Astrocyte of the spinal cord (primary cell): ENCODE data around the gene RBM7.

ENCODE experiments used
- DNase-seq: peaks from one replicate; pipeline ENCODE4 v3.0.0; 2011; ENCODE audit warnings: low read depth, low spot score
- H3K4me3 ChIP-seq: 2 replicates; pipeline ENCODE4 v1.5.1; 2011; ENCODE audit warnings: low read depth, mild to moderate bottlenecking, low read length, moderate library complexity
- in situ Hi-C: cut with HindIII; loops from 2 replicates; pipeline ENCODE4 v1.10.0; 2017; ENCODE audit warnings: low sequenced_read_pairs
- TF ChIP-seq, protein P1 (sequence below): IDR thresholded peaks from 2 replicates; pipeline ENCODE4 v1.5.1; 2012; ENCODE audit warnings: low read depth, mild to moderate bottlenecking, low read length, inconsistent platforms

RBM7 gene, protein sequence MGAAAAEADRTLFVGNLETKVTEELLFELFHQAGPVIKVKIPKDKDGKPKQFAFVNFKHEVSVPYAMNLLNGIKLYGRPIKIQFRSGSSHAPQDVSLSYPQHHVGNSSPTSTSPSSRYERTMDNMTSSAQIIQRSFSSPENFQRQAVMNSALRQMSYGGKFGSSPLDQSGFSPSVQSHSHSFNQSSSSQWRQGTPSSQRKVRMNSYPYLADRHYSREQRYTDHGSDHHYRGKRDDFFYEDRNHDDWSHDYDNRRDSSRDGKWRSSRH

DNA sequence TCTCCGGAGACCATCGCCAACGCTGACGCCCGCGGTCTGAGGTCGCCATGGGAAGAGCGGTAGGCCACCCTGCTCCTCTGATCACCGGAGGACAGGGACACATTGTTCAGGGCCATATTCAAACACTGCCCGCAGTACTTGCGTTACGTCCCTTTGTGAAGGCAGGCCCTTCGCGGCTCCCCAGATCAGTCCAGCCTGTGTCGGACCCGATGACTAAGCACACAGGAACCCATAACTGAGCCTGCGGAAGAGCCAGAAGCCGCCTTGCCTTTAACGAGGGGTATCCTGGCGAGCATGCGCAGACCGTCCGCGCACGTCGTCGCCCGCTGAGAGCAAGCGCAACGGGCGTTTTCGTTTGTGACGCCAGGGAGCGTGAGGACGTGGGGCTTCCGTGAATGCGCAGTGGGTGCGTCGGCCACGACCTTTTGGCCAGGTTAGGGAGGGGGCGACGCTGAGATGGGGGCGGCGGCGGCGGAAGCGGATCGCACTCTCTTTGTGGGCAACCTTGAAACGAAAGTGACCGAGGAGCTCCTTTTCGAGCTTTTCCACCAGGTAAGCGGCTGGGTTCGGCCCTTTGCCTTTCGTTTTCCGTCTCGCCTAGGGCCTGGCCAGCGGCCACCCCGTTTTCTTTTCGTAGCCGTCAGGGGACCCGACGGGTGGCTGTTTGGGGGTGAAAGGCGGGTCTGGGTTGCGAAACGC is at the start of gene RBM7, which contains the start of gene C11orf71:
Gene RBM7, plus strand, starts transcription at position 451 of the 699 bp plus-strand sequence. Its CDS starts 6 bp downstream, at position 457.
Gene C11orf71, minus strand, starts transcription at position 296 of the 699 bp plus-strand sequence. Its CDS starts 180 bp downstream, at position 116.
- TF ChIP-seq, protein P1, sequence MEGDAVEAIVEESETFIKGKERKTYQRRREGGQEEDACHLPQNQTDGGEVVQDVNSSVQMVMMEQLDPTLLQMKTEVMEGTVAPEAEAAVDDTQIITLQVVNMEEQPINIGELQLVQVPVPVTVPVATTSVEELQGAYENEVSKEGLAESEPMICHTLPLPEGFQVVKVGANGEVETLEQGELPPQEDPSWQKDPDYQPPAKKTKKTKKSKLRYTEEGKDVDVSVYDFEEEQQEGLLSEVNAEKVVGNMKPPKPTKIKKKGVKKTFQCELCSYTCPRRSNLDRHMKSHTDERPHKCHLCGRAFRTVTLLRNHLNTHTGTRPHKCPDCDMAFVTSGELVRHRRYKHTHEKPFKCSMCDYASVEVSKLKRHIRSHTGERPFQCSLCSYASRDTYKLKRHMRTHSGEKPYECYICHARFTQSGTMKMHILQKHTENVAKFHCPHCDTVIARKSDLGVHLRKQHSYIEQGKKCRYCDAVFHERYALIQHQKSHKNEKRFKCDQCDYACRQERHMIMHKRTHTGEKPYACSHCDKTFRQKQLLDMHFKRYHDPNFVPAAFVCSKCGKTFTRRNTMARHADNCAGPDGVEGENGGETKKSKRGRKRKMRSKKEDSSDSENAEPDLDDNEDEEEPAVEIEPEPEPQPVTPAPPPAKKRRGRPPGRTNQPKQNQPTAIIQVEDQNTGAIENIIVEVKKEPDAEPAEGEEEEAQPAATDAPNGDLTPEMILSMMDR: no peak
- in situ Hi-C loops: no loop called here
- DNase-seq: peak; percentile 99
- H3K4me3 ChIP-seq: peak within 1 kb of the TSS; percentile 96

DNA sequence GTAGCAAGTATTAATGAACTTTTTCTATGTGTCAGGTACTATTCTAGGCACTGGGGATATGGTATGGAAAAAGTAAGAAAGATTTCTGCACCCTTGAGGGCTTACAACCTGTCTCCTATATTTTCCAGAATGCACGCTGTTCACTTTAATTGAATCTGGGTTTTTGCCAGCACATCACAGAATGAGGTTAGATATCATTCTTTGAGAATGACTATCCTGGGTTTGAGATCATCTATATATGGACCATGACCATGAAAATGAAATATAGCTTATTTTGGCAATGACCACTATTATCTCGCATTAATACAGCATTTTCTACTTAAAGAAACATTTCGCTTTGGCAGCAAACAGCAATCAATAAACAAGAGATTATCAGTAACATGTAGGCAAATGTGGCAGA is 47.0 kb upstream of the RBM7 start:
- peak; percentile 43 for DNase-seq
- in situ Hi-C loops: no loop called here
- H3K4me3 ChIP-seq: no peak overlapping the region
- TF ChIP-seq, protein P1: no peak

DNA sequence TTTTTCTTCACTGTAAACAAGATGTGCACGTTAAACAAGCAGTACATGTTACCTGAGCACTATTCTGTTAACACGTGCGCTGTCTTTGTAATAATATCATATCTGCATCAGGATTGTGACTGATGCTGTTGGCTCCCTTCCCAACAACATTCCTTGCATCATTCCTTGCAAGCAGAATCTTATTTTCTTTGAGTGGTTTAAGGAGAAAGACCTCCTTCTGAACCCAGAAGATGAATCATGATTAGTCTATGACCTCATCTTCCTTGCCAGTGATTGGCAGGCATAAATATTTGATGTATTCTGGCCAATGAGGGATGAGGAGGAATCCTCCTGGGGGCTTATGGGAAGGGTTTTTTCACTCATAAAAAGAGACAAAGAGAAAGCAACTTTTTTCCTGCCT is 46.4 kb upstream of the RBM7 start:
- no peak overlapping the region for H3K4me3 ChIP-seq
- peak; percentile 94 for DNase-seq
- in situ Hi-C loops: no loop called here
- TF ChIP-seq, protein P1: no peak

DNA sequence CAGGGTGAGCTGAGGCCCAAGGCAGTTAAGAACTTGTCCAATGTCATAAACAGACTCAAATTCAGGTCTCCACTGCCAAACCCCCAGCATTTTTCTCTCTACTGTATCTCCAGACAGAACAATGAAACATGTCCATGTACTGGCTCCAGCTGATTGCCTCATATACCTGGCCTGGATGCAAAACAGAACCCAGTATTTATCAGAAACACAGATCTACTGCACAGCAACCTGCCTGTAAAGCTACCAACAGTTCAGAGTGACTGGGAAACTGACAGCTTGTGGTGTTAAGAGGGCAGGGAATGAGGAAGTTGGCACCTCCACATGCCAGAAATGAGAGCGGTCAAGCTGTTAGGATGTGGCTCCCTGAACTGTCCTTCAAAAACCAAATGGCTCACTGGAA is 41.8 kb upstream of the RBM7 start:
- DNase-seq: no peak
- in situ Hi-C loops: no loop called here
- TF ChIP-seq, protein P1: no peak
- H3K4me3 ChIP-seq: no peak overlapping the region

DNA sequence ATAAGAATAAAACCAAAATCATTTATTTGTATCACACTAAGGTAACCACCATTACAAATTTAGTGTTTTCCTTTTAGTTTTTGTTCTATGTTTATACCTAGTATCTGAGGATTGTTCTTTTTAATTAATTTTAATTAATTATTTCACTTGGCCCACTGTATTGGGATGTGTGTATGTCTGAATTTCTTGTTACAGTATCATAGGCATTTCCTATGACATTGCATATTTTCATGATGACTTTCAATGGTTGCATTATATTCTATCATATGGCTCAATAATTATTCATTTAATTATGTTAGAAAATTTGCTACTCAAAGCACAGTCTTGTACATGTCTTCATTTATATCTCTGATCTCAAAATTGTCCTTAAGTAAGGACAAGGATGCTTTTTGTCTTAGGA is 41.1 kb upstream of the RBM7 start:
- TF ChIP-seq, protein P1: no peak
- DNase-seq: no peak
- in situ Hi-C loops: no loop called here
- no peak overlapping the region for H3K4me3 ChIP-seq

DNA sequence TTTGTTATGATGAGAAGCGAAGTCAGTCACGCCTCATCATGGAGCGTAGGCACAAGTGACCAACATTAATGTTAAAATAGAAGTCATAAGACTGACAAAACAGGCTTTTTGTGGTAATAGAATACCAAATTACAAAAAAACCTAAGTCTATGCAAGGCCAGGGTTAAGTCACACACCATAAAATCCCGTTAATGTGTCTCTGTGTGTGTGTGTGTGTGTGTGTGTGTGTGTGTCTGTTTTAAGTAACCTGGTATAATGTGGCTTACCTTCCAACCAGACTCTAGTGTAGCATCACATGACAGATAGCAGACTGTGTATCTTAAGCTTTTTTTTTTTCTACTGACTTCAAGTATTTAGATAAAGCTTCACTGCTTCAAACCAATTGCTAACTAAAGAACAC is 38.1 kb upstream of the RBM7 start:
- TF ChIP-seq, protein P1: no peak
- no peak overlapping the region for H3K4me3 ChIP-seq
- no peak for DNase-seq
- in situ Hi-C loops: no loop called here
